Neural cell (in vitro differentiated cells): ENCODE data around the gene SMU1. TPM values are rescaled to one million over a fixed set of nuclear protein-coding genes. Genes with fewer than 3 reads are reported as not detected.

Source experiments
- H2AFZ ChIP-seq: fragments of 200-600, 300-800 bp; sonication (generic), shearing (Covaris generic); 2 replicates; pipeline ENCODE4 v1.6.0; 2014; ENCODE audit warnings: low read depth, mild to moderate bottlenecking, antibody characterized with exemption, low read length, moderate library complexity
- H3F3A ChIP-seq: fragments of 200-600 bp; shearing (Covaris generic); 2 replicates; pipeline ENCODE4 v1.6.1; 2016; ENCODE audit warnings: mild to moderate bottlenecking, moderate library complexity, mixed read lengths, antibody characterized with exemption, low read length; ENCODE audit not compliant: insufficient read depth, poor library complexity, severe bottlenecking
- H3K27ac ChIP-seq: fragments of 200-600, 300-800 bp; sonication (generic), shearing (Covaris generic); 2 replicates; pipeline ENCODE4 v1.5.1; 2014; ENCODE audit warnings: mild to moderate bottlenecking, low read length, moderate library complexity
- H3K27me3 ChIP-seq: fragments of 300-800, 200-600 bp; sonication (generic), shearing (Covaris generic); 2 replicates; pipeline ENCODE4 v1.6.0; 2014; ENCODE audit warnings: mild to moderate bottlenecking, low read depth, low read length, moderate library complexity; ENCODE audit not compliant: insufficient read depth
- H3K36me3 ChIP-seq: fragments of 300-800, 200-600 bp; sonication (generic), shearing (Covaris generic); 2 replicates; pipeline ENCODE4 v1.5.1; 2014; ENCODE audit warnings: mild to moderate bottlenecking, antibody characterized with exemption, low read length, moderate library complexity; ENCODE audit not compliant: insufficient read depth
- H3K4me2 ChIP-seq: fragments of 300-800, 200-600 bp; sonication (generic), shearing (Covaris generic); 2 replicates; pipeline ENCODE4 v1.6.0; 2014; ENCODE audit warnings: mild to moderate bottlenecking, low read length
- H3K4me3 ChIP-seq: fragments of 300-800, 200-600 bp; sonication (generic), shearing (Covaris generic); 2 replicates; pipeline ENCODE4 v1.5.1; 2014; ENCODE audit warnings: mild to moderate bottlenecking, low read length, moderate library complexity
- H3K79me2 ChIP-seq: fragments of 200-600 bp; shearing (Covaris generic); replicated peaks from 2 replicates; pipeline ENCODE4 v1.6.0; 2014; ENCODE audit warnings: mild to moderate bottlenecking, low read length, moderate library complexity; ENCODE audit not compliant: insufficient read depth
- H3K9ac ChIP-seq: fragments of 300-800, 200-600 bp; sonication (generic), shearing (Covaris generic); 2 replicates; pipeline ENCODE4 v1.6.1; 2016; ENCODE audit warnings: mild to moderate bottlenecking, low read length, mixed read lengths
- H3K9me2 ChIP-seq: fragments of 200-600 bp; shearing (Covaris generic); 2 replicates; pipeline ENCODE4 v1.6.1; 2016; ENCODE audit warnings: mild to moderate bottlenecking, low read length, mixed read lengths; ENCODE audit not compliant: insufficient read depth
- H3K9me3 ChIP-seq: fragments of 200-600, 300-800 bp; sonication (generic), shearing (Covaris generic); 2 replicates; pipeline ENCODE4 v1.6.1; 2016; ENCODE audit warnings: mild to moderate bottlenecking, mixed run types, low read length, moderate library complexity, mixed read lengths
- H4K20me1 ChIP-seq: fragments of 200-600 bp; shearing (Covaris generic); 2 replicates; pipeline ENCODE4 v1.6.1; 2016; ENCODE audit warnings: mild to moderate bottlenecking, mixed run types; ENCODE audit not compliant: insufficient read depth
- CTCF ChIP-seq: fragments of 450-650 bp; IDR thresholded peaks from 2 replicates; pipeline ENCODE4 v1.5.1; 2014; ENCODE audit warnings: antibody characterized with exemption, mild to moderate bottlenecking, moderate library complexity; ENCODE audit not compliant: poor library complexity, severe bottlenecking
- EP300 ChIP-seq: fragments of 450-650 bp; conservative IDR thresholded peaks from 2 replicates; pipeline ENCODE4 v1.6.1; 2014; ENCODE audit warnings: antibody characterized with exemption, mild to moderate bottlenecking, moderate library complexity; ENCODE audit not compliant: poor library complexity, severe bottlenecking
- EZH2 ChIP-seq: fragments of 200-600, 300-800 bp; shearing (Covaris generic), sonication (generic); IDR thresholded peaks from 2 replicates; pipeline ENCODE4 v1.6.1; 2014; ENCODE audit warnings: antibody characterized with exemption, low read length, borderline replicate concordance, mild to moderate bottlenecking; ENCODE audit not compliant: insufficient read depth, poor library complexity, severe bottlenecking
- MXI1 ChIP-seq: fragments of 450-650 bp; conservative IDR thresholded peaks from 2 replicates; pipeline ENCODE4 v1.6.1; 2014; ENCODE audit warnings: antibody characterized with exemption, mild to moderate bottlenecking; ENCODE audit not compliant: poor library complexity, severe bottlenecking
- POLR2AphosphoS5 ChIP-seq: IDR thresholded peaks from 2 replicates; pipeline ENCODE4 v1.6.1; 2012
- RAD21 ChIP-seq: fragments of 450-650 bp; conservative IDR thresholded peaks from 2 replicates; pipeline ENCODE4 v1.6.1; 2014; ENCODE audit warnings: antibody characterized with exemption, mild to moderate bottlenecking, moderate library complexity
- REST ChIP-seq: IDR thresholded peaks from 2 replicates; pipeline ENCODE4 v1.6.1; 2012; ENCODE audit warnings: borderline replicate concordance
- SMC3 ChIP-seq: fragments of 450-650 bp; conservative IDR thresholded peaks from 2 replicates; pipeline ENCODE4 v1.6.1; 2014; ENCODE audit warnings: antibody characterized with exemption, mild to moderate bottlenecking, moderate library complexity; ENCODE audit not compliant: poor library complexity
- TAF1 ChIP-seq: IDR thresholded peaks from 2 replicates; pipeline ENCODE4 v1.6.1; 2012; ENCODE audit warnings: low read depth
- polyA plus RNA-seq: library from polyadenylated mRNA; depleted of rRNA; stranded (reverse); fragments of >200 nt; gene quantifications from 2 replicates; pipeline ENCODE4 v1.2.3, GENCODE V29; 2014

SMU1 gene
- polyA plus RNA-seq, 1 donor from 2014 or later, result 27.4 TPM

- no peak overlapping the region for H2AFZ ChIP-seq
- no peaks in the 10 kb centered on the region for H4K20me1 ChIP-seq
- no peaks in the 10 kb centered on the region for H3K27me3 ChIP-seq
- H3K4me3 ChIP-seq, result no peak overlapping the region
- H3K9me3 ChIP-seq, result no peaks in the 10 kb centered on the region
- H3K27ac ChIP-seq, result no peak overlapping the region
- H3K4me2 ChIP-seq, result no peak overlapping the region
- TF ChIP-seq RAD21, result peak; percentile 92
- peak; percentile 89 for TF ChIP-seq SMC3
- TF ChIP-seq POLR2AphosphoS5, result no peak
- peak; percentile 92 for TF ChIP-seq CTCF
- TF ChIP-seq REST, result no peak
- no peak for TF ChIP-seq EZH2
- TF ChIP-seq TAF1, result no peak
- TF ChIP-seq MXI1, result no peak
- no peak overlapping the region for H3K9ac ChIP-seq
- no peaks in the 10 kb centered on the region for H3K9me2 ChIP-seq
- H3K79me2 ChIP-seq, result peaks cover 1% of the 10 kb centered on the region
- no peaks in the 10 kb centered on the region for H3F3A ChIP-seq
- H3K36me3 ChIP-seq, result no peaks in the 10 kb centered on the region
These were observed 4.8 kb upstream of the SMU1 start for GRCh38 chr9:33081128-33081851.

- H3K4me2 ChIP-seq, result no peak overlapping the region
- no peak overlapping the region for H3K9ac ChIP-seq
- peaks cover 9% of the 10 kb centered on the region for H3K79me2 ChIP-seq
- no peak overlapping the region for H3K4me3 ChIP-seq
- H3K27me3 ChIP-seq, result no peaks in the 10 kb centered on the region
- H3K27ac ChIP-seq, result no peak overlapping the region
- no peaks in the 10 kb centered on the region for H3K9me2 ChIP-seq
- no peaks in the 10 kb centered on the region for H3F3A ChIP-seq
- TF ChIP-seq EZH2 (no peak), RAD21 (no peak), TAF1 (no peak), REST (no peak), MXI1 (no peak), EP300 (no peak), SMC3 (no peak), CTCF (no peak), POLR2AphosphoS5 (no peak)
- H2AFZ ChIP-seq, result no peak overlapping the region
- no peaks in the 10 kb centered on the region for H3K9me3 ChIP-seq
- no peaks in the 10 kb centered on the region for H4K20me1 ChIP-seq
- no peaks in the 10 kb centered on the region for H3K36me3 ChIP-seq
These were observed 4.1 kb upstream of the SMU1 start for GRCh38 chr9:33080534-33080933.
